NCI-H1105 (cell line): Measurements from ENCODE around the gene SLC22A15.

ENCODE experiments used
- DNase-seq: peaks from one replicate; lab custom pipeline; 2025; lab: John Stamatoyannopoulos, UW

The SLC22A15 gene

GRCh38 chr1:116104667-116105066 is 128.4 kb downstream of the SLC22A15 start:
- DNase-seq, result no peak

GRCh38 chr1:116105996-116106395 is 129.7 kb downstream of the SLC22A15 start:
- no peak for DNase-seq

- no peak for DNase-seq
Measured at GRCh38 chr1:116106646-116107045, 130.3 kb downstream of the SLC22A15 start.

- DNase-seq, result no peak
Measured at GRCh38 chr1:116107371-116107770, 131.1 kb downstream of the SLC22A15 start.

- DNase-seq, result no peak
Measured at GRCh38 chr1:116110567-116111523, 134.5 kb downstream of the SLC22A15 start, which contains the start of gene MAB21L3. TSS of gene MAB21L3 (plus strand) at chr1:116111399. CDS start at chr1:116112616, 1,217 bp downstream.

- no peak for DNase-seq
Measured at GRCh38 chr1:116111524-116112021, 135.3 kb downstream of the SLC22A15 start.

- DNase-seq, result no peak
Measured at GRCh38 chr1:116112388-116113140, 136.3 kb downstream of the SLC22A15 start.

GRCh38 chr1:116113615-116114014 is 137.3 kb downstream of the SLC22A15 start:
- DNase-seq, result no peak

GRCh38 chr1:116115476-116116439 is 139.4 kb downstream of the SLC22A15 start:
- DNase-seq, result no peak

- DNase-seq, result no peak
Measured at GRCh38 chr1:116118471-116118870, 142.2 kb downstream of the SLC22A15 start.
